HEK293T (cell line): ENCODE measurements around the gene CAPN3.

Source experiments
- ARNT ChIP-seq: fragments of 450-650 bp; IDR thresholded peaks from 2 replicates; pipeline ENCODE4 v1.6.1; 2017; ENCODE audit warnings: mild to moderate bottlenecking
- CTBP1 ChIP-seq: fragments of 450-650 bp; IDR thresholded peaks from 2 replicates; pipeline ENCODE4 v1.6.1; 2016; ENCODE audit warnings: borderline replicate concordance
- ELF4 ChIP-seq: fragments of 450-650 bp; IDR thresholded peaks from 2 replicates; pipeline ENCODE4 v1.6.1; 2017; ENCODE audit warnings: antibody characterized with exemption
- FOXA1 ChIP-seq: fragments of 450-650 bp; IDR thresholded peaks from 2 replicates; pipeline ENCODE4 v1.6.1; 2016; ENCODE audit warnings: mild to moderate bottlenecking
- FOXM1 ChIP-seq: fragments of 450-650 bp; IDR thresholded peaks from 2 replicates; pipeline ENCODE4 v1.6.1; 2017; ENCODE audit warnings: mild to moderate bottlenecking, borderline replicate concordance
- NFRKB ChIP-seq: fragments of 450-650 bp; IDR thresholded peaks from 2 replicates; pipeline ENCODE4 v1.6.1; 2016; ENCODE audit warnings: mild to moderate bottlenecking, moderate library complexity
- SP1 ChIP-seq: fragments of 450-650 bp; IDR thresholded peaks from 2 replicates; pipeline ENCODE4 v1.6.1; 2017
- SUZ12 ChIP-seq: fragments of 450-650 bp; IDR thresholded peaks from 2 replicates; pipeline ENCODE4 v1.6.1; 2016; ENCODE audit warnings: mild to moderate bottlenecking
- TF ChIP-seq, protein P1 (sequence below): fragments of 450-650 bp; IDR thresholded peaks from 2 replicates; pipeline ENCODE4 v1.6.1; 2016

DNA sequence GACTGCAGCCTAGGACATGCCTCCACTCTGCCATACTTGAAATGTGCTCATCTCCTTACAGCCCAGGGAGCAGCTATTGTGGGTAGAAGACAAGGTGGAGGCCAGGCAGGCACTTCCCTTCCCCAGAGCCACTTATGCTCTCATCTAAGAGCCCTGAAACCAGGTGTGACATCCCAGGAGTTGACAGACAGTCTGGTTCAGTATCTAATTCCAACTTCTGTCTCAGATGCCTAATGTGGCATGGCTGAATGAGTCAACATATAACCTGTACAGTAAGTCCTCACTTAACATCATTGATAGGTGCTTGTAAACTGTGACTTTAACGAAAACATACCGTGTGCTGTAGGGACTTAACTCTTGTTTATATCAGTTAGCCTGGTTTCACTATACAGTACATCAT lies 1.2 kb upstream of the CAPN3 start:
- TF ChIP-seq ELF4 (no peak), SP1 (no peak), SUZ12 (no peak), CTBP1 (no peak), FOXA1 (no peak), ARNT (no peak), NFRKB (no peak), FOXM1 (no peak)
- TF ChIP-seq, protein P1, sequence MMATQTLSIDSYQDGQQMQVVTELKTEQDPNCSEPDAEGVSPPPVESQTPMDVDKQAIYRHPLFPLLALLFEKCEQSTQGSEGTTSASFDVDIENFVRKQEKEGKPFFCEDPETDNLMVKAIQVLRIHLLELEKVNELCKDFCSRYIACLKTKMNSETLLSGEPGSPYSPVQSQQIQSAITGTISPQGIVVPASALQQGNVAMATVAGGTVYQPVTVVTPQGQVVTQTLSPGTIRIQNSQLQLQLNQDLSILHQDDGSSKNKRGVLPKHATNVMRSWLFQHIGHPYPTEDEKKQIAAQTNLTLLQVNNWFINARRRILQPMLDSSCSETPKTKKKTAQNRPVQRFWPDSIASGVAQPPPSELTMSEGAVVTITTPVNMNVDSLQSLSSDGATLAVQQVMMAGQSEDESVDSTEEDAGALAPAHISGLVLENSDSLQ, result no peak
